HAP-1 (cell line): Measurements from ENCODE around the gene FKBP5.
"Not testable (repeated sequence)": the region's sequence is repeated elsewhere in the genome, so short reads cannot be mapped to it uniquely, and the experiment has no call there.

ENCODE experiments used
- DNase-seq, 2 experiments: peaks; one replicate each; pipeline ENCODE4 v3.0.0-alpha.2; 2016 to 2020; ENCODE audit warnings: low spot score in 2 of 2
- H3K27me3 ChIP-seq: fragments of 250-450 bp; sonication (Bioruptor Pico); 2 replicates; pipeline ENCODE4 v1.5.1; 2020; ENCODE audit warnings: low read depth, mild to moderate bottlenecking, moderate library complexity
- H3K36me3 ChIP-seq: fragments of 250-450 bp; sonication (Bioruptor Pico); replicated peaks from 2 replicates; pipeline ENCODE4 v1.5.1; 2020; ENCODE audit warnings: mild to moderate bottlenecking
- H3K4me1 ChIP-seq: fragments of 250-450 bp; sonication (Bioruptor Pico); 2 replicates; pipeline ENCODE4 v1.5.1; 2020; ENCODE audit warnings: mild to moderate bottlenecking
- H3K4me3 ChIP-seq: fragments of 250-450 bp; sonication (Bioruptor Pico); 2 replicates; pipeline ENCODE4 v1.5.1; 2020; ENCODE audit warnings: mild to moderate bottlenecking, moderate library complexity
- H3K9me3 ChIP-seq: fragments of 250-450 bp; sonication (Bioruptor Pico); 2 replicates; pipeline ENCODE4 v1.5.1; 2020; ENCODE audit warnings: mild to moderate bottlenecking, moderate library complexity
- in situ Hi-C: fragments of 300-500 bp; cut with MboI; formaldehyde crosslinking; loops from 3 replicates; pipeline ENCODE4 v1.14.3; 2020; ENCODE audit warnings: low sequenced_read_pairs, inconsistent platforms, mixed read lengths

Gene FKBP5

DNA sequence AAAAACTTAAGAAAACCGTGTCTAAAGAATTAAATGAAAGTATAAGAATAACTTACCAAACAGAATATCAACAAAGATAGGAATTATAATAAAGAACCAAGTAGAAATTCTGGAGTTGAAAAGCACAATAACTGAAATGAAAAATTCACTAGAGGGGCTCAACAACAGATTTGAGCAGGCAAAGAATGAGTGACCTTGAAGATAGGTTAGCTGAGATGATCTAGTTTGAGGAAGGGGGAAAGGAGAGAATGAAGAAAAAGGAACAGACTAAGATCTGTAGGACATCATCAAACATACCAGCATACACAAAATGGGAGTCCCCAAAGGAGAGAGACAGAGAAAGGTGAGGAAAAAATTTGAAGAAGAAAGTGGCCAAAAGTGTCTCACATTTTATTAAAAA lies 138.3 kb downstream of the FKBP5 start:
- H3K27me3 ChIP-seq, result no peaks in the 10 kb centered on the region
- peaks cover 4% of the 10 kb centered on the region for H3K9me3 ChIP-seq
- H3K4me1 ChIP-seq, result no peaks in the 10 kb centered on the region
- H3K36me3 ChIP-seq, result no peaks in the 10 kb centered on the region
- in situ Hi-C loops, result no loop called here
- no peak for DNase-seq
- no peak overlapping the region for H3K4me3 ChIP-seq

DNA sequence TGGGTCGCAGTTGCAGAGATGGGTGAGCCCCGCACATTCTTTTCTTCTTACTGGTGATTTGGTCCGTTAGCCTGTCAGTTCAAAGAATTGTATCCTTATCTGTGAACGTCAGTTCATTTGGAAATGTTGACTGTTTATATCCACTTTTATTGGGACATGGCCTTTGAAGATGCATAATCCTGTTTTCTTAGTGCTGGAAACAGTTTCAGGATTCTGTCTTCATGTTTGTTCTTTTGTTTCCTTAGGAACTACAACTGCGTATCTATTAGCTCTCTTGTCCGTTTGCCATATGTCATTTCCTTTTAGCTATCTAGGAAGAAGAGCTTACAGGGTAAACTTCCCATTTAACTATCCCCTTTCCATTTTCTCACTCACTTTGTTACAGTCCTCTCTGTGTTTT lies 141.0 kb downstream of the FKBP5 start:
- Histone ChIP-seq H3K4me3 (no peak overlapping the region), H3K27me3 (no peaks in the 10 kb centered on the region), H3K36me3 (no peaks in the 10 kb centered on the region), H3K4me1 (no peaks in the 10 kb centered on the region), H3K9me3 (peaks cover 4% of the 10 kb centered on the region)
- no peak for DNase-seq
- in situ Hi-C loops, result no loop called here

DNA sequence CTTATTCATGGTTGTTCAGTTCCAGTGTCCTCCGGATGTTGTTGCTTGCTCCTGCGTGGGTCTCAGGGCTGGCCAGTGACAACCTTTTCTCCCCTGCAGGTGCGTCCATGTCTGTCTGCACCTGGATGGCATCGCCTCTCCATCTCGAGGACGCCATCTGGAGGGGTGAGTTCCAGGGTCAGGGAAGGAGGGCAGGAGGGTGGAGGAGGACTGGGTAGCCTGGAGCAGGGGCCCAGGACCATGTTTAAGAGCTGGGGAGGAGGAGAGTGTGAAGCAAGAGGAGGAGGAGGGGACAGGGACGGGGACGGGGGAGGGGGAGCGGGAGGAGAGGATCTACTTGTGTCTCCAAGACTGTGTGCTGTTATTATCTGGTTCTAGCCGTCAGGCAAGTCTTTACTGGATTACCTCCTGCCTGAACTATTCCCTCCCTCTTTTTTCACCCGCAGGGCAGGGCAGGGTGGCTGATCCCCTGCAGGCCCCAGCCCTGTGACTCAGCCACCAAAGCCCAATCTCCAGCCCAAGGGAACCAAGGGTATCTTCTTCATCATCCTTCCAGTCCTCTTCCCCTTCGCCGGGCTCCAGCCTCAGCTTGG lies 143.8 kb downstream of the FKBP5 start:
- Histone ChIP-seq H3K27me3 (no peaks in the 10 kb centered on the region), H3K4me1 (no peaks in the 10 kb centered on the region), H3K4me3 (no peak overlapping the region), H3K36me3 (no peaks in the 10 kb centered on the region), H3K9me3 (no peaks in the 10 kb centered on the region; the same call in 1 of the 2 replicates)
- in situ Hi-C loops, result no loop called here
- DNase-seq, result no peak

DNA sequence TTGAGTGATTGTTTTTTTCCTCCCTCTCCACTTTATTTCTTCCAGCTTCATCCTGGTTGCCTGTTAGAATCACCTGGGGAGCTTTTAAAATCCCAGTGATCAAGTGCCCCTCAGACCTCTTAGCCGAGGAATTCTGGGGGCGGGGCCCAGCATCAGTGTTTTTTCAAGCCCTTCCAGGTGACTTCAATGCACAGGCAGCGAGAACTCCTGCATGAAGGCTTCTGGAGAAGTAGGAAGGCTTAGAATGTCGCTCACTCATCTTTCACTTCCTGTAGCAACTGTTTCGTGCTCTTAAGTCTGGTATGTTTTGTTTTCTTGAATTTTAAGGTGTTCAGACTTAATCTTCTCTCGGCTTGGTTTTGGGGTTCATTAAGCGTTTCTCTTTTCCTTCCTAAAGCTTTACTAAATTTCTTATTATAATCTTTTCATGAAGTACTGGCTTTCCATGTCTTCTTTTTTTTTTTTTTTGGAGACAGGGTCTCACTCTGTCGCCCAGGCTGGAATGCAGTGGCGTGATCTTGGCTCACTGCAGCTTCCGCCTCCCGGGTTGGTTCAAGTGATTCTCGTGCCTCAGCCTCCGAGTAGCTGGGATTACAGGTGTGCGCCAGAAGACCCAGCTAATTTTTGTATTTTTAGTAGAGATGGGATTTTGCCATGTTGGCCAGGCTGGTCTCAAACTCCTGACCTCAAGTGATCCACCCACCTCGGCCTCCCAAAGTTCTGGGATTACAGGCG lies 145.1 kb downstream of the FKBP5 start:
- H3K27me3 ChIP-seq, result no peaks in the 10 kb centered on the region
- H3K36me3 ChIP-seq, result no peaks in the 10 kb centered on the region
- H3K9me3 ChIP-seq, result no peaks in the 10 kb centered on the region
- no peaks in the 10 kb centered on the region for H3K4me1 ChIP-seq
- no peak overlapping the region for H3K4me3 ChIP-seq
- no peak for DNase-seq
- in situ Hi-C loops, result no loop called here

DNA sequence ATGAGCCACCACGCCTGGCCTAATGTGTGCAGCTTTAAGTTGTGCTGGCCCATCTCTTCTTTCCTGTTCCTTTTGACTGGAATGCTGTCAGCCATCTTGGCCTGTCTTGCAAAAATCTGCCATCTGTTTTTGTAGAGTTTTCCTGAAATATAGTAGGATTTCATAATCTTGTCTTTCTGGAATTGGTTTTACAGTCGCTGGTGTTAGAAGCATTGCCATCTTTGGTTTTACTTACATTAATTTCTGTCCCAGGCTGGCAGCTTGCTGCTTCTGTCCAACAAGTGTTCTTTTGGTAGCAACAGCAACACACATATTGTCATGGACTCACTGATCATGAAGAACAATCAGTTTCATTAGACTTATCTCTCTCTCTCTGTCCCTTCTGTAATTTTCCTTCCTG lies 146.9 kb downstream of the FKBP5 start:
- Histone ChIP-seq H3K4me3 (no peak overlapping the region), H3K36me3 (no peaks in the 10 kb centered on the region)

DNA sequence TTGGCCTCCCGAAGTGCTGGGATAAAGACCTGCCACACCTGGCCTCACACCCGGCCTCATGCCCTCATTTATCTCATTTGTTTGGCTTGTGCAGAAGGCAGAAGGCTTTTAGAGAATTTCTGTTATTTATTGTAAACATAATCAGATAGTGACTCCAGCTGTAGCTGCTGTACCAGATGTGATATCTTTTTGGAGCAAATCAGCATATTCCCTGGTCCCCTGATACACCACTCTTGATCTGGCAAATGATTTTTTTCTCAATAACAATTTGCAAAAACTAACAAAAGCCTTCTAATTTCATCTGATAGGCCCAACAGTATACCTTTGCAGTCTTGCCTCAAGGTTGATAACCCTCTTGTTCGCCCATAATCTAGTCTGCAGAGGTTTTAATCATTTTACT lies 149.5 kb downstream of the FKBP5 start:
- Histone ChIP-seq H3K4me3 (no peak overlapping the region), H3K27me3 (no peaks in the 10 kb centered on the region), H3K9me3 (no peaks in the 10 kb centered on the region), H3K4me1 (no peaks in the 10 kb centered on the region), H3K36me3 (no peaks in the 10 kb centered on the region)
- DNase-seq, result no peak
- in situ Hi-C loops, result no loop called here

More for the DNA sequence above, 146.9 kb downstream of the FKBP5 start:
- H3K9me3 ChIP-seq, result no peaks in the 10 kb centered on the region
- no peak for DNase-seq
- in situ Hi-C loops, result no loop called here
- H3K27me3 ChIP-seq, result no peaks in the 10 kb centered on the region
- no peaks in the 10 kb centered on the region for H3K4me1 ChIP-seq

DNA sequence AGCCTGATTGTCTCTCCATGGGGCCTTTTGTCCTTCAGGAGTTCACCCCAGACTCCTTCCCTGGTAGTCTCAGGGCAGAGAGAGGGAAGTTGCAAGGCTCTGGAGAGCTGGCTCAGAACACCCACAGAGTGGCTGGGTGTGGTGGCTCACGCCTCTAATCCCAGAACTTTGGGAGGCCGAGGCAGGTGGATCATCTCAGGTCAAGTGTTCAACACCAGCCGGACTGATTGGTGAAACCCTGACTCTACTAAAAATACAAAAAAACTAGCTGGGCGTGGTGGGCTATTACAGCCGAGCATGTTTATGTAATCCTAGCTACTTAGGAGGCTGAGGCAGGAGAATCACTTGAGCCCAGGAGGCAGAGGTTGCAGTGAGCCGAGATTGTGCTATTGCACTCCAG lies 152.9 kb downstream of the FKBP5 start:
- in situ Hi-C loops, H3K9me3 ChIP-seq, DNase-seq, H3K27me3 ChIP-seq, H3K36me3 ChIP-seq, H3K4me3 ChIP-seq, H3K4me1 ChIP-seq: not testable (repeated sequence)

DNA sequence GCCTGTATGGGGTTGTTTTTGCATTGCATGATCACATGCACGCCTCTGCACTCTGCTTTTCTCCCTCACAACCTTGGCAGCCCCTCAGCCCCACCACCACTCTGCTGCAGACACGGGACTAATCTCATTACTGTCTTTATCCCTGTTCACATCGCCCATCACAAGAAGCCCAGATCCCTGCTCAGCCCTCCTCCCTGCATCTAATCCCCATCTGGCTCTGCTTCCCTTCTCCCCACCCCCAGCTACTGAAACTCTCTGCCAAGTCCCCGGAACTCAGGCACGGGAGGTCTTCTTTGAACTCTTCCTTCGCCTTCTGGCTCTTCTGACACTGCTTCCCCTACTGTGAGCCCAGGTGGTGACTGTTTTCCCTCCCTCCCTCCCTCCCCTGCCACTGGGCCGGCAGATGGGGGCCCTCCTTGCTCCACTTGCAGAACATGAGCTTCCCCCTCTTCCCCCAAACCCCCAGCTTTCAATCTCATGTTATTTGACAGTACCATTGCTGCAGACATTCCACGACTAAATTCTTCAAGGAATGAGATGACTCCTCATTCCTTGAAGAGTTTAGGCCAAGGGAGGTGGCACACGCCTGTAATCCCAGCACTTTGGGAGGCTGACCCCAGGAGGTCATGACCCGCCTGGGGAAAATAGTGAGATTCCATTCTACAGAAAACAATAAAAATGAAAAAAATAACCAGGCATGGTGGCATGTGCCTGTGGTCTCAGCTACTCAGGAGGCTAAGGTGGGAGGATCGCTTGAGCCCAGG lies 154.1 kb downstream of the FKBP5 start:
- Histone ChIP-seq H3K4me1 (no peaks in the 10 kb centered on the region), H3K9me3 (no peaks in the 10 kb centered on the region), H3K27me3 (no peaks in the 10 kb centered on the region), H3K4me3 (no peak overlapping the region), H3K36me3 (no peaks in the 10 kb centered on the region)
- in situ Hi-C loops, result no loop called here
- no peak for DNase-seq

DNA sequence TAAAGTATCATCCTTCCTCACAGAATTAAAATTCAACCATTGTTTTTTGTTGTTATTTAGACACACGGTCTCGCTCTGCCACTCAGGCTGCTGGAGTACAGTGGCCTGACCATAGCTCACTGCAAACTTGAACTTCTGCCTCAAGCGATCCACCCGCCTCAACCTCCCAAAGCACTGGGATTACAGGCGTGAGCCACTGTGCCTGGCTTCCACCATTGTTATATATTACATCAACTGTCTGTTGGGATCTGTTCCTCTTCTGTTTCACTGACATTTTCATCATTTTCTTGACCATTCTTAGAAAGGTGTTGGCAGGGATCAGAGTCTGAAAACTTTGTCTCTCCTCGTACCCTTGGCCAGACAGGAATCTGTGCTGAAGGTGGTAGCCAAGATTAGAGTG lies 154.7 kb downstream of the FKBP5 start:
- no peak for DNase-seq
- in situ Hi-C loops, result no loop called here
- no peaks in the 10 kb centered on the region for H3K27me3 ChIP-seq

DNA sequence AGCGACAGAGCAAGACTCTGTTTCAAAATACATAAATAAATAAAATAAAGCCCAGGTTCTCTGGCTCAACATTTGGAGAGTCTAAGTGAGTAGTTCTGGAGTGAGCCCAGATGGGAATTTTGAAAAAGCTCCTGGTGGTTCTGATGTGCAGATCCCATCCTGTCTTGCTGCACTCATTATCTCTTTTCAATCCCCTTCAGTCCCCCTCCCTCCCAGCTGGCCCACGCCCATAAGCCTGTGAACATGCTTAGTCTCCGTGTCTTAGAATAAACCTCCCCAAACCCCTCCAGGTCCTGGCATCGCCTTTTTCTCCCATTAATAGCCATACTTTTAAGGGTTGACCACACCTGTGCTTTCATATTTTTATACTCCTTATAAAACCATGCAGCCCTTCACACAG lies 156.6 kb downstream of the FKBP5 start:
- Histone ChIP-seq H3K4me1 (no peaks in the 10 kb centered on the region), H3K27me3 (no peaks in the 10 kb centered on the region)

More for the DNA sequence above, 154.7 kb downstream of the FKBP5 start:
- H3K4me3 ChIP-seq, result no peak overlapping the region
- H3K4me1 ChIP-seq, result no peaks in the 10 kb centered on the region
- no peaks in the 10 kb centered on the region for H3K36me3 ChIP-seq
- H3K9me3 ChIP-seq, result no peaks in the 10 kb centered on the region

DNA sequence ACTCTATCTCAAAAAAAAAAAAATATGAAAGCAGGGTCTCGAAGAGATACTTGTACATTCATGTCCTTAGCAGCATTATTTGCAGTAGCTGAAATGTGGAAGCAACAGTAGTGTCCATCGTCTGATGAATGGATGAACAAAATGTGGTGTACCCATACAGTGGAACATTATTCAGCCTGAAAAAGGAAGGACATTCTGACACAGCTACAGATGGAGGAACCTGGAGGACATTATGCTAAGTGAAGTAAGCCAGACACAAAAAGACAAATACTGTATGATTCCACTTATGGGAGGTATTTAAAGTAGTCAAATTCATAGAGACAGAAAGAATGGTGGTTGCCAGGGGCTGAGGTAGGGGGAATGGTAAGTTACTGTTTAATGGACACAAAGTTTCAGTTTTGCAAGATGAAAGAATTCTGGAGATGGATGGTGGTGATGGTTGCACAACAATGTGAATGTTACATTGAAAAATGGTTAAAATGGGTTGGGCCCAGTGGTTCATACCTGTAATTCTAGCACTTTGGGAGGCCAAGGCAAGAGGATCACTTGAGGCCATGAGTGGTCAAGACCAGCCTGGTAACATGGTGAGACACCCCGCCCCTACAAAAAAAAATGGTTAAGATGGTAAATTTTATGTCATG lies 164.2 kb downstream of the FKBP5 start:
- Histone ChIP-seq H3K36me3 (no peaks in the 10 kb centered on the region), H3K4me1 (peaks cover 3% of the 10 kb centered on the region; the same call in 1 of the 2 replicates), H3K4me3 (no peak overlapping the region), H3K27me3 (no peaks in the 10 kb centered on the region), H3K9me3 (no peaks in the 10 kb centered on the region)
- in situ Hi-C loops, result loop anchor here (5.0 kb wide), 1 partner anchor 213 kb away; the partner anchor contains the start of gene ARMC12
- no peak for DNase-seq

More for the DNA sequence above, 156.6 kb downstream of the FKBP5 start:
- in situ Hi-C loops, result no loop called here
- Histone ChIP-seq H3K9me3 (no peaks in the 10 kb centered on the region), H3K4me3 (no peak overlapping the region), H3K36me3 (no peaks in the 10 kb centered on the region)
- no peak for DNase-seq
